ENCODE data around the gene SSBP3.

- TF ChIP-seq CTCF (IDR thresholded peaks at IDR 0.05), result no peak
- no peak for TF ChIP-seq POLR2A (IDR thresholded peaks at IDR 0.05)
- no peak for TF ChIP-seq POLR2AphosphoS5 (IDR thresholded peaks at IDR 0.05)
These were observed 22.8 kb upstream of the SSBP3 start for GRCh38 chr1:54428837-54429518.

All from breast epithelium (tissue), 3 donors.